ENCODE measurements around the gene INPP5D. TPM values are rescaled to one million over a fixed set of nuclear protein-coding genes. Genes with fewer than 3 reads are reported as not detected.
"Not testable (repeated sequence)": the region's sequence is repeated elsewhere in the genome, so short reads cannot be mapped to it uniquely, and the experiment has no call there.

The INPP5D gene
- total RNA-seq, 4 donors from 2014 or later, result 6.5 to 18.7 (median 11.5) TPM

- Histone ChIP-seq H3K36me3 (no peaks in the 10 kb centered on the region), H3K4me1 (peaks cover 22% of the 10 kb centered on the region), H3K27me3 (no peaks in the 10 kb centered on the region), H3K4me3 (no peak overlapping the region), H3K9me3 (no peaks in the 10 kb centered on the region), H3K27ac (no peak overlapping the region)
- peak; percentile 51 to 67 for DNase-seq (ENCODE audit: low spot score in 2 of 2)
- TF ChIP-seq POLR2A (IDR thresholded peaks at IDR 0.05), result no peak
- no peak for TF ChIP-seq POLR2AphosphoS5 (IDR thresholded peaks at IDR 0.05)
- no peak for TF ChIP-seq EP300 (IDR thresholded peaks at IDR 0.05)
- TF ChIP-seq CTCF (IDR thresholded peaks at IDR 0.05), result no peak
- 75% methylated on average over 5 of the region's 9 CpGs for WGBS
These were observed 3.9 kb downstream of the INPP5D start for GRCh38 chr2:233063976-233064411.

DNA sequence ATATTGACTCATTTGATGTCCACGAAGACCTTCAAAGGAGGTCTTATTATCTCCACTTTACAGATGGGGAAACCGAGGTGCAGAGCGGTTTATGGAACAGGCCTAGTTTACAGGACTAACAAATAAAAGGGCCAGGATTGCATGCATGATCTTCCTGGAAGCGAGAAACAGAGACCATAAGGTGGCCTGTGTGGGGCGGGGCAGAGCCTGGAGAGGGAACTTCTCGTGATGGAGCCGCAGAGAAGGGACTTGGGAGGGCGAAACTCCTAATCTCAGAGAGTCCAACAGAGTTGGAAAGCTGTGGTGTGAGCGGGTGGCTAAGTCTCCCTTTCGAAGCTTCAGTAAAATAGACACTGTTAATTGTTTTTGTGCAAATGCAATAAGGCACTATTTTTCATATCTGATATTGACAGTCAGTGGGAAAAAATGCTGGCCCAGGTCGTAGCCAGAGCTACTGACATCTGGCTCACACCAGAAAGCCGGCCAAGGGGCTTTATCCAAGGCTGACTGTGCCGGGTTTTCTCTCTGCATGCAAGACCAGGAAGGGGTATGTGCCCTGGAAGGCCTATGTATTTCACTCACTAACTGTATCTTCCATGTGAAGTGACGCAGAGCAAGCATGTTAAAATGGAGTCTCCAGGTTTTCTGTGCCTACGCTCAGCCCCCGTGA, 4.5 kb downstream of the INPP5D start:
- H3K4me3 ChIP-seq, result no peak overlapping the region
- no peaks in the 10 kb centered on the region for H3K36me3 ChIP-seq
- no peaks in the 10 kb centered on the region for H3K27me3 ChIP-seq
- 76% methylated on average over 15 of the region's 16 CpGs for WGBS
- peak; percentile 32 to 58 for DNase-seq (ENCODE audit: low spot score in 2 of 2)
- H3K4me1 ChIP-seq, result peaks cover 22% of the 10 kb centered on the region
- TF ChIP-seq CTCF (IDR thresholded peaks at IDR 0.05) (no peak), POLR2AphosphoS5 (IDR thresholded peaks at IDR 0.05) (no peak), POLR2A (IDR thresholded peaks at IDR 0.05) (no peak), EP300 (IDR thresholded peaks at IDR 0.05) (no peak)
- H3K9me3 ChIP-seq, result no peaks in the 10 kb centered on the region
- H3K27ac ChIP-seq, result no peak overlapping the region

DNA sequence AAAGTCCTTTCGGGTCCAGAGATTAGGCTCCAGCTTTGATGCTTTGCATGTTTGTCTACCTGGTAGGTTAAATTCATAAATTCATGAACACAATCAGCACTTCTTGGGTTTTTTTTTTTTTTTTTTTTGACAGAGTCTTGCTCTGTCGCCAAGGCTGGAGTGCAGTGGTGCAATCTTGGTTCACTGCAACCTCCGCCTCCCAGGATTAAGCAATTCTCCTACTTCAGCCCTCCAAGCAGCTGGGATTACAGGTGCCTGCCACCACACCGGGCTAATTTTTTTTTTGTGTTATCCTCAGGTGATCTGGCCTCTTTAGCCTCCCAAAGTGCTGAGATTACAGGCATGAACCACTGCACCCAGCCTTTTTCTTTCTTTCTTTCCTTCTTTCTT, 5.1 kb downstream of the INPP5D start:
- not testable (repeated sequence) for H3K4me3 ChIP-seq, H3K27me3 ChIP-seq, H3K27ac ChIP-seq, H3K9me3 ChIP-seq, H3K36me3 ChIP-seq
- WGBS, result 75% methylated on average over 4 of the region's 4 CpGs
- peak in 1 of 2 donors; percentile 9 for DNase-seq (ENCODE audit: low spot score in 2 of 2)
- H3K4me1 ChIP-seq, result peaks cover 22% of the 10 kb centered on the region

- TF ChIP-seq POLR2A (IDR thresholded peaks at IDR 0.05) (no peak), CTCF (IDR thresholded peaks at IDR 0.05) (no peak), POLR2AphosphoS5 (IDR thresholded peaks at IDR 0.05) (no peak), EP300 (IDR thresholded peaks at IDR 0.05) (no peak)
- H3K27me3 ChIP-seq, result no peaks in the 10 kb centered on the region
- H3K27ac ChIP-seq, result no peak overlapping the region
- peaks cover 22% of the 10 kb centered on the region for H3K4me1 ChIP-seq
- WGBS, result 95% methylated on average over 9 of the region's 9 CpGs
- DNase-seq (ENCODE audit: low spot score in 2 of 2), result peak; percentile 32 to 41
- no peaks in the 10 kb centered on the region for H3K36me3 ChIP-seq
- no peaks in the 10 kb centered on the region for H3K9me3 ChIP-seq
- no peak overlapping the region for H3K4me3 ChIP-seq
These were observed 5.9 kb downstream of the INPP5D start for GRCh38 chr2:233065954-233066470.

GRCh38 chr2:233068762-233069418, 8.7 kb downstream of the INPP5D start:
- no peaks in the 10 kb centered on the region for H3K9me3 ChIP-seq
- no peaks in the 10 kb centered on the region for H3K27me3 ChIP-seq
- TF ChIP-seq POLR2A (IDR thresholded peaks at IDR 0.05) (no peak), POLR2AphosphoS5 (IDR thresholded peaks at IDR 0.05) (no peak), EP300 (IDR thresholded peaks at IDR 0.05) (no peak), CTCF (IDR thresholded peaks at IDR 0.05) (no peak)
- no peaks in the 10 kb centered on the region for H3K36me3 ChIP-seq
- H3K4me1 ChIP-seq, result peaks cover 7% of the 10 kb centered on the region
- H3K4me3 ChIP-seq, result no peak overlapping the region
- WGBS, result 71% methylated on average over 9 of the region's 9 CpGs
- peak; percentile 28 to 72 for DNase-seq (ENCODE audit: low spot score in 2 of 2)
- H3K27ac ChIP-seq, result no peak overlapping the region

Measured in suprapubic skin (tissue), 4 donors.